Natural killer cell (primary cell): ENCODE data around the gene HTRA3. TPM values are rescaled to one million over a fixed set of nuclear protein-coding genes. Genes with fewer than 3 reads are reported as not detected.

Source experiments
- ATAC-seq, 3 donors: fragments of 150-1000 bp in 2 of 3; fragments of 200-7000 bp in 1 of 3; cut with Tn5 transposase; 1 replicate in 1 of 3; 2 replicates in 2 of 3; pipeline ENCODE4 v1.10.0; 2021; ENCODE audit warnings: mild to moderate bottlenecking in 2 of 3, moderate library complexity in 2 of 3
- DNase-seq, 2 donors: peaks; one replicate each; pipeline versions ENCODE4 v3.0.0 to v3.0.0-alpha.2; 2013 to 2021; ENCODE audit warnings: mixed read lengths in 1 of 2
- H3K27ac ChIP-seq: one replicate; pipeline ENCODE4 v1.5.1; 2013; ENCODE audit warnings: mild to moderate bottlenecking, low read length
- H3K27me3 ChIP-seq: one replicate; pipeline ENCODE4 v1.6.1; 2013; ENCODE audit warnings: low read length; ENCODE audit not compliant: control insufficient read depth, insufficient read depth
- H3K36me3 ChIP-seq: one replicate; pipeline ENCODE4 v1.6.1; 2013; ENCODE audit warnings: low read length; ENCODE audit not compliant: control insufficient read depth, insufficient read depth
- H3K4me1 ChIP-seq: one replicate; pipeline ENCODE4 v1.6.1; 2013; ENCODE audit warnings: low read length; ENCODE audit not compliant: control insufficient read depth, insufficient read depth
- H3K4me3 ChIP-seq: one replicate; pipeline ENCODE4 v1.5.1; 2013; ENCODE audit warnings: low read length
- H3K9me3 ChIP-seq: one replicate; pipeline ENCODE4 v1.6.1; 2013; ENCODE audit warnings: low read length; ENCODE audit not compliant: control insufficient read depth, insufficient read depth
- H3K27ac Mint-ChIP-seq, 2 donors: one replicate each; pipeline ENCODE4 v1.8.0; 2022; ENCODE audit warnings: mild to moderate bottlenecking in 2 of 2, mixed read lengths in 2 of 2, moderate library complexity in 1 of 2
- H3K27me3 Mint-ChIP-seq, 2 donors: one replicate each; pipeline ENCODE4 v1.8.0; 2022; ENCODE audit warnings: low read depth in 2 of 2, mixed read lengths in 2 of 2
- H3K36me3 Mint-ChIP-seq: one replicate; pipeline ENCODE4 v1.8.0; 2022; ENCODE audit warnings: mixed read lengths
- H3K4me1 Mint-ChIP-seq, 2 donors: one replicate each; pipeline ENCODE4 v1.8.0; 2022; ENCODE audit warnings: mixed read lengths in 2 of 2
- H3K4me3 Mint-ChIP-seq: one replicate; pipeline ENCODE4 v1.8.0; 2022; ENCODE audit warnings: mild to moderate bottlenecking, moderate library complexity, mixed read lengths
- H3K9me3 Mint-ChIP-seq, 2 donors: one replicate each; pipeline ENCODE4 v1.8.0; 2022; ENCODE audit warnings: mixed read lengths in 2 of 2
- WGBS: methylation state at CpG from one replicate; pipeline ENCODE4 v1.1.7; 2013; ENCODE audit warnings: missing lambda C conversion rate; ENCODE audit not compliant: insufficient coverage; 5-methylcytosine and 5-hydroxymethylcytosine counted together
- intact Hi-C: fragments of 100-400 bp; cut with micrococcal nuclease; formaldehyde crosslinking; loops from one replicate; pipeline ENCODE4 v1.14.2; 2022
- total RNA-seq, 4 donors: library from RNA; stranded (reverse); fragments of 120-200 nt in 1 of 4; gene quantifications; one replicate each; pipeline versions ENCODE4 v1.2.3 to v1.2.4, GENCODE V29; 2013 to 2022
- TF ChIP-seq, protein P1 (sequence below): fragments of 200-600 bp; IDR thresholded peaks from one replicate; pipeline ENCODE4 v1.8.0; 2022; ENCODE audit warnings: antibody characterized with exemption

HTRA3 gene
- total RNA-seq, 3 donors from 2014 or later (not counting 1 experiment from before 2014, with no cell fraction given): not detected

DNA sequence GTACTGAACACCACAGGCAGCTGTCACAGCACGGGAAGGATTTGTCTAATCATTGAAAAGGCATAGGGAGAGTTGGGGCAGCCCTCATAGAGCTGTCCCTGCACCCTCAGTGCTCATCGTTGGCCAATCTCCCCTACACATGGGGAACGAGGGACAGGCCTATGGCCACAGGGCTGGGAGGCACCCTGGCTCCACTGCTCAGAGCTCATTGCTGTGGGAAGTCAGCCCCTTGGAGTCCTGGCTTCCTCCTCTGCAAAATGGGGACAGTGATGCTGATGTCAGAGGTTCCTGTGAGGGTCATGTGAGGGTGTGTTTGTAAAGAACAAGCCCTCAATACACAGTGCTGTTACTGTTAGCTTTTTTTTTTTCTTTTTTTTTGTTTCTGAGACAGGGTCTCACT, 19.3 kb upstream of the HTRA3 start:
- no peak overlapping the region for H3K27ac Mint-ChIP-seq
- no peak overlapping the region for H3K4me3 Mint-ChIP-seq
- H3K9me3 Mint-ChIP-seq: no peaks in the 10 kb centered on the region
- no peaks in the 10 kb centered on the region for H3K36me3 Mint-ChIP-seq
- ATAC-seq (no peak), DNase-seq (no peak)
- Histone ChIP-seq H3K4me1 (no peaks in the 10 kb centered on the region), H3K36me3 (no peaks in the 10 kb centered on the region), H3K27me3 (no peaks in the 10 kb centered on the region), H3K27ac (no peak overlapping the region), H3K9me3 (no peaks in the 10 kb centered on the region), H3K4me3 (no peak overlapping the region)
- WGBS: 79% methylated on average over 3 of the region's 3 CpGs
- H3K4me1 Mint-ChIP-seq: no peaks in the 10 kb centered on the region
- TF ChIP-seq, protein P1, sequence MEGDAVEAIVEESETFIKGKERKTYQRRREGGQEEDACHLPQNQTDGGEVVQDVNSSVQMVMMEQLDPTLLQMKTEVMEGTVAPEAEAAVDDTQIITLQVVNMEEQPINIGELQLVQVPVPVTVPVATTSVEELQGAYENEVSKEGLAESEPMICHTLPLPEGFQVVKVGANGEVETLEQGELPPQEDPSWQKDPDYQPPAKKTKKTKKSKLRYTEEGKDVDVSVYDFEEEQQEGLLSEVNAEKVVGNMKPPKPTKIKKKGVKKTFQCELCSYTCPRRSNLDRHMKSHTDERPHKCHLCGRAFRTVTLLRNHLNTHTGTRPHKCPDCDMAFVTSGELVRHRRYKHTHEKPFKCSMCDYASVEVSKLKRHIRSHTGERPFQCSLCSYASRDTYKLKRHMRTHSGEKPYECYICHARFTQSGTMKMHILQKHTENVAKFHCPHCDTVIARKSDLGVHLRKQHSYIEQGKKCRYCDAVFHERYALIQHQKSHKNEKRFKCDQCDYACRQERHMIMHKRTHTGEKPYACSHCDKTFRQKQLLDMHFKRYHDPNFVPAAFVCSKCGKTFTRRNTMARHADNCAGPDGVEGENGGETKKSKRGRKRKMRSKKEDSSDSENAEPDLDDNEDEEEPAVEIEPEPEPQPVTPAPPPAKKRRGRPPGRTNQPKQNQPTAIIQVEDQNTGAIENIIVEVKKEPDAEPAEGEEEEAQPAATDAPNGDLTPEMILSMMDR: no peak
- intact Hi-C loops: no loop called here
- no peaks in the 10 kb centered on the region for H3K27me3 Mint-ChIP-seq

DNA sequence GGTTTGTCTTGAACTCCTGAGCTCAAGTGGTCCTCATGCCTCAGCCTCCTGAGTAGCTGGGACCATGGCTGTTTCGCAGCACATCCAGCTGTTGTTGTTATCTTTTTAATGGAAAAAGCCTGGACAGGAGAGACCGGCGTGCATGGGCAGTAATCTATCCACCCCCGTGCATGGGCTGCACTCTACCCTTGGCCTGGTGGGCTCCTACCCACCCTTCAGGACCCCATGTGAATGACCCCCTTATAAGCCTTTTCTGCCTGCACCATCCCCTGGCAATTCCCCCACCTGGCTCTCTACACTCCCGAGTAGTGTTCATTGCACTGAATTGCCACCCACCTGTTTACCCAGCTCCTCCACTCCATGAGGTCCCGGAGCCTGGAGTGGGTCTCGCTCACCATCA, 18.9 kb upstream of the HTRA3 start:
- Mint-ChIP-seq H3K9me3 (no peaks in the 10 kb centered on the region), H3K27ac (no peak overlapping the region), H3K36me3 (no peaks in the 10 kb centered on the region), H3K4me3 (no peak overlapping the region), H3K4me1 (no peaks in the 10 kb centered on the region), H3K27me3 (no peaks in the 10 kb centered on the region)
- DNase-seq (no peak), ATAC-seq (no peak)
- Histone ChIP-seq H3K27ac (no peak overlapping the region), H3K4me1 (no peaks in the 10 kb centered on the region), H3K4me3 (no peak overlapping the region), H3K27me3 (no peaks in the 10 kb centered on the region), H3K9me3 (no peaks in the 10 kb centered on the region), H3K36me3 (no peaks in the 10 kb centered on the region)
- TF ChIP-seq, protein P1: no peak
- intact Hi-C loops: no loop called here
- WGBS: 87% methylated on average over 7 of the region's 7 CpGs

DNA sequence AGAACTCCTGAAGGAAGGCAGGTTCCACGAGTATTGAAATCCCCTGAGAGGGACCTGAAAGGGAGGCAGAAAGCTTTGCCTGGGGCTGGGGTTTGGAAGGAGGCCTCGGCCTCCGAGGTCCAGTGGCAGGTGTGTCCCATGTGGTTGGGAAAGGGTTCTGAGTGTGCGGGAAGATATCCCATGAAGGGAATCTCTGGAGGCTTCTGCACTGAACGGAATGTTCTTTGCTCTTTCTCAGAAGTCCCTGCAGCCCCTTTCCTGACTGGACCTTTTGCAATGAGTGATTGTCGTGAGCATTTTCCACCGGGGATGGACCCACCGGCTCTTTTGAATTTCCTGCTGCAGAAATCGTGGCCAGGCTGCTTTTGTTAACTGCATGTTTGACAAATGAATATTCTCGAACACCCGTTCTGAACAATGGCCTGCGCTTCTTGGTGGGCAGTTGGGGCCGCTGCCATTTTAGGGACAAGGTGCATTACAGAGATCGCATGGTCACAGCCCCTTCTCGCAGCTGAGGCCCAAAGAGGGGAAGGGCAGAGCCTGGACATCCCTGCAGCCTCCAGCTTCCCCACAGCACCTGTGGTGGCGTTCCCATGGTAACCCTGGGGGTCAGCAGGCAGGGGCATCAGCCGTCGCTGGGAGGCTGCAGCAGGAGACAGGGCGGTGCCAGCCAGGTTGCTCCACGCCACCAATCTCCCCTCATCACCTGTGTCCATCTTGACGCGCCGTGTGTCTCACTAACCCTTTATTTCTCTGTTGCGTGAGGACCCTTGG, 18.3 kb upstream of the HTRA3 start:
- no peak overlapping the region for H3K27ac Mint-ChIP-seq
- ATAC-seq (no peak), DNase-seq (no peak)
- Histone ChIP-seq H3K27me3 (no peaks in the 10 kb centered on the region), H3K27ac (no peak overlapping the region), H3K4me3 (no peak overlapping the region), H3K36me3 (no peaks in the 10 kb centered on the region), H3K9me3 (no peaks in the 10 kb centered on the region), H3K4me1 (no peaks in the 10 kb centered on the region)
- H3K4me1 Mint-ChIP-seq: no peaks in the 10 kb centered on the region
- no peaks in the 10 kb centered on the region for H3K9me3 Mint-ChIP-seq
- intact Hi-C loops: no loop called here
- TF ChIP-seq, protein P1: no peak
- no peaks in the 10 kb centered on the region for H3K27me3 Mint-ChIP-seq
- H3K36me3 Mint-ChIP-seq: no peaks in the 10 kb centered on the region
- 85% methylated on average over 24 of the region's 24 CpGs for WGBS
- no peak overlapping the region for H3K4me3 Mint-ChIP-seq
